ENCODE measurements around the gene ZDHHC19.
"Not testable (repeated sequence)": the region's sequence is repeated elsewhere in the genome, so short reads cannot be mapped to it uniquely, and the experiment has no call there.

ZDHHC19 gene

GRCh38 chr3:196177567-196177966, 33.6 kb downstream of the ZDHHC19 start:
- DNase-seq, result no peak

DNA sequence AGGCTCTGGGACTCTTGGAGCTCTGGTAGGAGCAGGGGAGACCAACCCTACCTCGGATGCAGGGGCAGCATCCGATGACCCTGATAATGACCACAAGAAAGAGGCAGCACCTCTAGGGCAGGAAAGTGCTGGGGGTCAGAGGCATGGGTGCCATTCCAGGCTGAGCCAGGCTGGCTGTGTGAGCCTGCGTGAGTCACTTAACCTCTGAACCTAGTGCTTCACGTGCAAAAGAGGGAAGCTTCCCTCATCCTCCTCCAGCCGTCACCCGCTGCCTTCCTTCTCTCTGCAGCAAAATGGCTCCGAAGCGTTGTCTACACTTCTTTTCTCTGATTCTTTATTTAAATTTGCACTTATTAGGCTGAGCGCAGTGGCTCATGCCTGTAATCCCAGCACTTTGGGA, 35.5 kb downstream of the ZDHHC19 start:
- DNase-seq, result no peak

DNA sequence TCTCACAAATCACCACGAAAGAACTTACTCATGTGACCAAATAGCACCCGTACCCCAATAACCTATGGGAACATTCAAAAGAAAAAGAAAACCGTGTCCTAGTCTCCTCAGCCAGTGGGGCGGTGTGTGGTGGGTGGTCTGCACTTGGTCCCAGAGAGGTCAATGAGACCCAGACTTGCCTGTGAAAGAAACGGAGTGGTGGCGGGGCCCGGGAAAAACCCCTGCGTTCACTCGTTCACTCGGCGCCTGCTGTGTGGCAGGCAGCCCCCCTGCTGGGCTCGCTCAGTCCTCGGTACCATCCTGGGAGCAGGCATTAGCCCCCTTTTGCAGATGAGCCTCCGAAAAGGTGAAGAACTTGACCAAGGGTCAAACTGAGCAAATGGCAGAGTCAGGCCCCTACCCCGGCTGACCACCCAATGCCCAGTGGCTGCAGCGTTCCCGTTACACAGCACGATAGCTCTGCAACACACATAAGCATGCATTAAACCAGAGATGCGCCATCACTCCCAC, 36.0 kb downstream of the ZDHHC19 start:
- DNase-seq, result no peak

DNA sequence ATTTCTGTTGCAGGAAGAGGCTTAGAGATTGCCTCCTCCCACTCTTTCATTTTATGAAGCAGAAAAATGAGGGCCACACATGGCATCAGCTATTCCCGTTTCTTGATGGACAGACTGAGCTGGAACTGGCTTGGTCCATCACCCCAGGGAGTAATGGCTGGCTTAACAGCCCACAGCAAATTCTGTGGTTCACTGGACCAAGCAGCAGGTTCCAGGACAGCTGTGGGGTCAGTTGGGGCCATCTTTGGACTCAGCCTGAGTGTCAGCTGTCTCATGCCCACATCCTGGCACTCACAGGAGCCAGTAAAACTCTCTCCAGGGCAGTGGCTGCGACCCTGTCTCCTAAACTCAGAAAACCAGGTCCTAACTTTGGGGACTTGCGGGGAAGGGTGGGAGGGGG, 36.5 kb downstream of the ZDHHC19 start:
- DNase-seq, result no peak

GRCh38 chr3:196170296-196170695, 40.9 kb downstream of the ZDHHC19 start:
- DNase-seq, result not testable (repeated sequence)

DNA sequence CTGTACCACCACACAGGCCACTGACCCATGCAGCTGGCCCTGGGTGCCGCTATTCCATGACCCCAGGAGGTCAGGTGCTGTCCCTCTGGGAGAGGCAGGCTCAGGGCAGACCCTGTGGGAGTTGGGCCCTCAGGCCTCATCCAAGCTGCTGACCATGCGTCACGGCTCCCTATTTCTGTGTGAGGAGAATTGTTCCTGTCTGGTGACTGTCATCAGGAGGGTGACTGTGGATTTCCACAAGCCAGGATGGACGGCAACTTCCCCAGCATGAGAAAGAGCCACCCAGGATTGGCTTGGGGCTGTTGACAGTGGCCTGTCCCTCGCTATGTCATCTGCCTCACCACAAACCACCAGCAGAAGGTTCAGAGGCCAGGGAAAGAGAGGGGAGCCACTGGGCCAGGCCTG, 41.4 kb downstream of the ZDHHC19 start:
- DNase-seq, result no peak

DNA sequence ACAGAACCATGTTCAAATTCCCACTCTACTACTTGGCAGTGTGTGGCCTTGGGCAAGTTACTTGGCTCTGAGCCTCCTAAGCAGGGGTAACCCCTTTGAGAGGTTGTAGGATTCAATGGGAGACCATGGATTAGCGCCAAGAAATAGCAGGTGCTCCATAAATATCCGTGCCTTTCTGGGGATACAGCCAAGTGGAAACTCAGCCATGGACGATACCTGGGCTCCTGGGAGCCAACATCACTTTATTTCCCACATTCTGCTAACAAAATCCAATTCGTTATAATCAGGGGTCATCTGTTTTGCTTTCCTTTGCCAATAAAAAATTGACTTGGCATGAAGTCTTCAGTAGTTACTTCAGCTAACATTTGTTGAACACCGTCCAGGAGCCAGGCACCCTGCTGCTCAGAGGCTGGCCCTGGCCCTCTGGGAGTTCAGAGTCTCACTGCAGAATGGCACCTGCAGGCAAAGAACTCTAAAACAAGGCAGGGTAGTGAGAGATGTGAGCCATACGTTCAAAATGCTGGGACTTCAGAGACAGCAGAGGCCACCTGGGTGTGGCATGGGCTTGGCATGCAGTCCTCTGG, 42.3 kb downstream of the ZDHHC19 start:
- DNase-seq, result no peak

GRCh38 chr3:196166741-196167140, 44.5 kb downstream of the ZDHHC19 start:
- no peak for DNase-seq

DNA sequence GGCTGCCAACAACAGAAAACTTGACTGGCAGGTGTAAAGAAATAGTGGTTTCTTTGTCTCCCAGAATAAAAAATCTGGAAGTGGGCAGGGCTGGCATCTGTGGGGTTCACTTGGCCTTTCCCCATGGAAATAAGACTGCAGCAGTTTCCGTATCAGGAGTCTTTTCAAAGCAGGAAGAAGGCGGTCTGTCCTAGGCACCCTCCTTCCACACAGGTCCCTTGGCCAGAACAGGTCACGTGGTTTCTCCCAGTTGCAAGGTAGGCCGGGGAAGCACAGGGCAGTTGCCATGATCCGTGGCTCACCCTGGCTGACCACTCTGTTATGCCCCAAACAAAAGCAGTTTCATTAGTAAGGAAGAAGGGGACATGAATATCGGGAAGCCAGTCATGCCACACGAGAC, 45.4 kb downstream of the ZDHHC19 start:
- DNase-seq, result no peak

DNA sequence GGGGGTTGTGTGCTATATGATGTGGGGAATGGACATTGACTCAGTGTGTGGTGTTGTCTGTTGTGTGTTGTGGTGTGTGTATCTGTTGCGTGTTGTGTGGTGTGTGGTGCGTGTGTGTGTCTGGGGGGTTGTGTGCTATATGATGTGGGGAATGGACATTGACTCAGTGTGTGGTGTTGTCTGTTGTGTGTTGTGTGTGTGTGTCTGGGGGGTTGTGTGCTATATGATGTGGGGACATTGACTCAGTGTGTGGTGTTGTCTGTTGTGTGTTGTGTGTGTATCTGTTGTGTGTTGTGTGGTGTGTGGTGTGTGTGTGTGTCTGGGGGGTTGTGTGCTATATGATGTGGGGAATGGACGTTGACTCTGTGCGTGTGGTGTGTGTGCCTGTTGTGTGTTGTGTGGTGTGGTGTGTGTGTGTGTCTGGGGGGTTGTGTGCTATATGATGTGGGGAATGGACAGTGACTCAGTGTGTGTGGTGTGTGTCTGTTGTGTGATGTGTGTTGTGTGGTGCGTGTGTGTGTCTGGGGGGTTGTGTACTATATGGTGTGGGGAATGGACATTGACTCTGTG, 46.1 kb downstream of the ZDHHC19 start:
- DNase-seq, result not testable (repeated sequence)

DNA sequence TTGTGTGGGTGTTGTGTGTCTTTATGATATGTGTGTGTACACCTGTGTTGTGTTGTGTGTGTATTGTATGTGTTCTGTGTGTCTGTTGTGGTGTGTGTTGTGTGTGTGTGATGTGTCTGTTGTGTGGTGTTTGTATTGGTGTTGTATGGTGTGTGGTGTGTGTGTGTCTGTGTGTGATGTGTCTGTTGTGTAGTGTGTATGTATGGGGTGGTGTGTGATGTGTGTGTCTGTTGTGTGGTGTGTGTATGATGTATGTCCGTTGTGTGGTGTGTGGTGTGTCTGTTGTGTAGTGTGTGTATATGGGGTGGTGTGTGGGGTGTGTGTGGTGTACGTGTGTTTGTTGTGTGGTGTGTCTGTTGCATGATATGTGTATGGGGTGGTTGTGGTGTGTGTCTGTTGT, 46.6 kb downstream of the ZDHHC19 start:
- DNase-seq, result no peak

GRCh38 chr3:196163666-196164493, 47.3 kb downstream of the ZDHHC19 start:
- no peak for DNase-seq

DNA sequence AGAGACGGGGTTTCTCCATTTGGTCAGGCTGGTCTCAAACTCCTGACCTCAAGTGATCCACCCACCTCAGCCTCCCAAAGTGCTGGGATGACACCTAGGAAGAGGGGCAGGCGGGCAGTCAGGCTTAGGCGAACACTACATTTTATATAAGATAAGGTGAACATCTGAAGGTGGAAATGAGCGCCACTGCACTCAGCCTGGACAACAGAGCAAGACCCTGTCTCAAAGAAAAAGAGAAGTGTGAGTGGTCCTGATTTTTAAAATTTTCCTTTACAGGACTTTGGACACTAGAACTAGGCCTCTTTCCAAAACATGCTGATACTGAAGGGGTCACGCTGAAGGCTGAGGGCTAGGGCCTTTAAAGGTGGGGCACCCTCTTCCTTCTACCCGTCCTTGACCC, 48.0 kb downstream of the ZDHHC19 start:
- DNase-seq, result no peak

GRCh38 chr3:196162679-196163078, 48.5 kb downstream of the ZDHHC19 start:
- DNase-seq, result no peak

- peak; percentile 50 for DNase-seq
Measured at GRCh38 chr3:196159952-196160804, 51.0 kb downstream of the ZDHHC19 start.

GRCh38 chr3:196159526-196159925, 51.7 kb downstream of the ZDHHC19 start:
- no peak for DNase-seq

DNA sequence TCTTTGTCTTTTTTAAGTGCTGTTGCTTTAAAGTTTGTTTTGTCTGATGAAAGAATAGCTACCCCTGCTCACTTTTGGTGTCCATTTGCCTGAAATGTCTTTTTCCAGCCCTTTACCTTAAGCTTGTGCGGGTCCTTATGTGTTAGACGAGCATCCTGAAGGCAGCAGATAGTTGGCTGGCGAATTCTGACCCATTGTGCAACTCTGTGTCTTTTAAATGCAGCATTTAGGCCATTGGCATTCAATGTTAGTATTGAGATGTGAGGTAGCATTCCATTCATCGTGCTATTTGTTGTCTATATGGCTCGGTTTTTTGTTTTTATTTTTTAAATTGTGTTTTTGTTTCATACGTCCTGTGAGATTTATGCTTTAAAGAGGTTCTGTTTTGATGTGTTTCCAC, 55.0 kb downstream of the ZDHHC19 start:
- no peak for DNase-seq

DNA sequence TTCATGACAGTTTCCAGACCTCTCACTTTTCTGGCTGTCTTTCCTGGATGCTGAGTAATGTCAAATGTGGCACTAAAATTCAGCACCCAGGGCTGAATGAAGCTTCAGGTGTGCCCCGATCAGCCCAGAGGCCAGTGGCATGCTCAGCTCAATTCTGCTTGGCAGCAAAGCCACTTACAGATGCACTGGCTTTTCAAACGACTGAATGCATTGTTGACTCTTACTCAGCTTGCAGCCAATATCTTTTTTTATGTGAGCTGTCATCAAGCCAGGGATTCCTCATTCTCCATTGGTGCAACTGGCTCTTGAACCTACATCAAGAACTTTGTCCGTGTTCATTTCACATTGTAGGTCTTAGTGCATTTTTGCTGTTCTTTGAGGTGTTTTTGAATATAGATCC, 60.7 kb downstream of the ZDHHC19 start:
- DNase-seq, result no peak

DNA sequence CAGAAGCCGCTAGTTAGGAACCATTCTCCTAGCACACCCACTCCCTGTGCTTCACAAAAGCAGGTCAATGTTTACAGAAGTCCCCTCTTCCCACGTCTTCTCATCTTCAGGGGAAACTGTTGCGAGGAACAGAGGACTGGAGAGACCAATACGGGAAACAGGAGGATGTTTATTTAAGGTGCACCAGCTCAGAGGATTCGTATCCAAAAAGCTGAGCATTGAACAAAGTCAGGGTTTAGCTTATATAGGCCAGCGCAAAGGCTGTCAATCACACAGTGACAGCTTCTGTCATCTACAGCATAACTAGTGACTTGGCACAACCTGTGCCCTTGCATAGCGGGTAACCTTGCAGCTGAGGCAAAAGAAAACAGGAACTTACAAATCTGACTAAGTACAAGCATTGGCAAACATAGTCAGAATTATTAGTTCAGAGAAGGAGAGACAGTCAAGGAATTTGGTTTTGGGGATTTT, 61.3 kb downstream of the ZDHHC19 start:
- DNase-seq, result no peak

DNA sequence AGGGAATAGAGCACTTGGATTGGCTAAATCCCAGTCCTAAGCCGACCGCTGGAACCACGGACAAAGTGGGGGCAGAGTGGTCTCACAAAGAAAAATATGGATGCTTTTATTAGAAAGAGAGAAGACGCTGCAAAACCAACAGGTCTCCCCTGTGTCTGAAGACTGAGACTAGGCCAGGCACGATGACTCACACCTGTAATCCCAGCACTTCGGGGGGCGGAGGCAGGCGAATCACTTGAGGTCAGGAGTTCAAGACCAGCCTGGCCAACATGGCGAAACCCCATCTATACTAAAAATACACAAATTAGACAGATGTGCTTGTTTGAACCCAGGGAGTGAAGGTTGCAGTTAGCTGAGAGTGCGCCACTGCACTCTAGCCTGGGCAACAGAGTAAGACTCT, 61.8 kb downstream of the ZDHHC19 start:
- no peak for DNase-seq

Measured in NCI-H748 treated with DMSO at 0.1 percent for 48 hours (cell line).